Ovary (tissue), 9 donors: ENCODE measurements around the gene CDH24. TPM values are rescaled to one million over a fixed set of nuclear protein-coding genes. Genes with fewer than 3 reads are reported as not detected.

Experiments used
- DNase-seq, 5 donors: peaks; one replicate each; pipeline ENCODE4 v3.0.0-alpha.2; 2019 to 2020
- H3K27ac ChIP-seq, 2 donors: fragments of 200-600 bp; one replicate each; pipeline versions ENCODE4 v1.5.1 to v1.8.0; 2019 to 2022
- H3K27me3 ChIP-seq: fragments of 200-600 bp; one replicate; pipeline ENCODE4 v1.8.0; 2022
- H3K36me3 ChIP-seq: fragments of 200-600 bp; sonication (generic); one replicate; pipeline ENCODE4 v1.5.1; 2019
- H3K4me1 ChIP-seq: one replicate; pipeline ENCODE4 v1.8.1; 2013; ENCODE audit warnings: mild to moderate bottlenecking, moderate library complexity; ENCODE audit not compliant: insufficient read depth
- H3K4me3 ChIP-seq: fragments of 200-600 bp; sonication (generic); one replicate; pipeline ENCODE4 v1.5.1; 2017
- H3K9me3 ChIP-seq, 2 donors: fragments of 200-600 bp in 1 of 2; sonication (generic) in 1 of 2; one replicate each; pipeline versions ENCODE4 v1.5.1 to v1.8.1; 2013 to 2019; ENCODE audit warnings: mild to moderate bottlenecking in 1 of 2, moderate library complexity in 1 of 2
- EP300 ChIP-seq: sonication (generic); formaldehyde crosslinking; IDR thresholded peaks from one replicate; pipeline ENCODE4 v1.6.1; 2017; ENCODE audit warnings: antibody characterized with exemption
- POLR2A ChIP-seq: fragments of 450-650 bp; IDR thresholded peaks from one replicate; pipeline ENCODE4 v1.6.1; 2017; ENCODE audit warnings: antibody characterized with exemption, mild to moderate bottlenecking, moderate library complexity
- WGBS, 3 donors: extraction: QIAGEN DNeasy Blood & Tissue Kit in 1 of 3; methylation state at CpG; one replicate each; pipeline versions ENCODE4 v1.1.5 to v1.1.7; 2013 to 2017; 5-methylcytosine and 5-hydroxymethylcytosine counted together
- intact Hi-C, 4 donors: fragments of 100-400 bp; cut with DNase I; formaldehyde crosslinking; loops; one replicate each; pipeline versions ENCODE4 v1.11.0 to v1.15.1; 2022 to 2023
- polyA plus RNA-seq, 2 donors: library from polyadenylated mRNA; stranded (reverse); fragments of 200-250 nt in 1 of 2; fragments of 350-450 nt in 1 of 2; fragmentation: Illumina TruSeq in 1 of 2; extraction: RNeasy Lipid Tissue Mini Kit (QIAGEN cat#74804) in 1 of 2; gene quantifications; one replicate each; pipeline ENCODE4 v1.2.3, GENCODE V29; 2013 to 2014
- total RNA-seq, 7 donors: library from RNA; depleted of rRNA in 2 of 7; stranded (reverse); fragments of >200 nt in 2 of 7; fragmentation: NEBNext Ultra II Directional in 3 of 7; extraction: Animal tissue kit (Norgen Biotek cat#: 25700) in 3 of 7; gene quantifications; one replicate each; pipeline versions ENCODE4 v1.1.0 to v1.2.4, GENCODE V29; 2016 to 2023
- TF ChIP-seq, protein P1 (sequence below), 3 donors: fragments of 450-650 bp in 2 of 3; fragments of 200-600 bp in 1 of 3; IDR thresholded peaks; one replicate each; pipeline versions ENCODE4 v1.5.1 to v1.8.0; 2016 to 2022; ENCODE audit warnings: antibody characterized with exemption in 3 of 3, mild to moderate bottlenecking in 1 of 3
- donor health status: DM: no; HTN: no; CAD: no; lungs with moderate emphysema.
- donor health status: DM: no; HTN: no; CAD: no.
- donor health status: Bipolar disorder and iron deficiency.
- donor health status: DM: yes; HTN: yes; CAD: no.
- donor health status: DM: no; HTN: no; CAD: no.
- donor health status: DM: yes; HTN: yes; CAD: no.

Gene CDH24
- total and polyA plus RNA-seq, 9 donors, result 1.0 to 6.6 (median 2.3) TPM

GRCh38 chr14:23062002-23062401 lies 4.7 kb upstream of the CDH24 start:
- peak; percentile 72 to 83 (median 82) for DNase-seq
- Histone ChIP-seq H3K36me3 (peaks cover 2% of the 10 kb centered on the region), H3K9me3 (no peaks in the 10 kb centered on the region), H3K27me3 (no peaks in the 10 kb centered on the region), H3K4me1 (no peaks in the 10 kb centered on the region), H3K4me3 (no peak overlapping the region), H3K27ac (no peak overlapping the region)
- WGBS, 3 donors, result 2 to 7% (median 3%) methylated on average over 4 of the region's 4 CpGs
- intact Hi-C loops, result no loop called here
- TF ChIP-seq, protein P1, sequence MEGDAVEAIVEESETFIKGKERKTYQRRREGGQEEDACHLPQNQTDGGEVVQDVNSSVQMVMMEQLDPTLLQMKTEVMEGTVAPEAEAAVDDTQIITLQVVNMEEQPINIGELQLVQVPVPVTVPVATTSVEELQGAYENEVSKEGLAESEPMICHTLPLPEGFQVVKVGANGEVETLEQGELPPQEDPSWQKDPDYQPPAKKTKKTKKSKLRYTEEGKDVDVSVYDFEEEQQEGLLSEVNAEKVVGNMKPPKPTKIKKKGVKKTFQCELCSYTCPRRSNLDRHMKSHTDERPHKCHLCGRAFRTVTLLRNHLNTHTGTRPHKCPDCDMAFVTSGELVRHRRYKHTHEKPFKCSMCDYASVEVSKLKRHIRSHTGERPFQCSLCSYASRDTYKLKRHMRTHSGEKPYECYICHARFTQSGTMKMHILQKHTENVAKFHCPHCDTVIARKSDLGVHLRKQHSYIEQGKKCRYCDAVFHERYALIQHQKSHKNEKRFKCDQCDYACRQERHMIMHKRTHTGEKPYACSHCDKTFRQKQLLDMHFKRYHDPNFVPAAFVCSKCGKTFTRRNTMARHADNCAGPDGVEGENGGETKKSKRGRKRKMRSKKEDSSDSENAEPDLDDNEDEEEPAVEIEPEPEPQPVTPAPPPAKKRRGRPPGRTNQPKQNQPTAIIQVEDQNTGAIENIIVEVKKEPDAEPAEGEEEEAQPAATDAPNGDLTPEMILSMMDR (IDR thresholded peaks at IDR 0.05), result no peak
- no peak for TF ChIP-seq POLR2A
- no peak for TF ChIP-seq EP300

GRCh38 chr14:23060536-23061260 lies 3.4 kb upstream of the CDH24 start:
- Histone ChIP-seq H3K27ac (no peak overlapping the region), H3K36me3 (peaks cover 2% of the 10 kb centered on the region), H3K4me3 (no peak overlapping the region), H3K9me3 (no peaks in the 10 kb centered on the region), H3K4me1 (no peaks in the 10 kb centered on the region), H3K27me3 (no peaks in the 10 kb centered on the region)
- WGBS, 3 donors, result 85 to 90% (median 86%) methylated on average over 17 of the region's 17 CpGs
- DNase-seq, result peak in 2 of 5 donors; percentile 29 to 34
- TF ChIP-seq EP300 (no peak), POLR2A (no peak)
- TF ChIP-seq, protein P1 (IDR thresholded peaks at IDR 0.05), result no peak
- intact Hi-C loops, result no loop called here

DNA sequence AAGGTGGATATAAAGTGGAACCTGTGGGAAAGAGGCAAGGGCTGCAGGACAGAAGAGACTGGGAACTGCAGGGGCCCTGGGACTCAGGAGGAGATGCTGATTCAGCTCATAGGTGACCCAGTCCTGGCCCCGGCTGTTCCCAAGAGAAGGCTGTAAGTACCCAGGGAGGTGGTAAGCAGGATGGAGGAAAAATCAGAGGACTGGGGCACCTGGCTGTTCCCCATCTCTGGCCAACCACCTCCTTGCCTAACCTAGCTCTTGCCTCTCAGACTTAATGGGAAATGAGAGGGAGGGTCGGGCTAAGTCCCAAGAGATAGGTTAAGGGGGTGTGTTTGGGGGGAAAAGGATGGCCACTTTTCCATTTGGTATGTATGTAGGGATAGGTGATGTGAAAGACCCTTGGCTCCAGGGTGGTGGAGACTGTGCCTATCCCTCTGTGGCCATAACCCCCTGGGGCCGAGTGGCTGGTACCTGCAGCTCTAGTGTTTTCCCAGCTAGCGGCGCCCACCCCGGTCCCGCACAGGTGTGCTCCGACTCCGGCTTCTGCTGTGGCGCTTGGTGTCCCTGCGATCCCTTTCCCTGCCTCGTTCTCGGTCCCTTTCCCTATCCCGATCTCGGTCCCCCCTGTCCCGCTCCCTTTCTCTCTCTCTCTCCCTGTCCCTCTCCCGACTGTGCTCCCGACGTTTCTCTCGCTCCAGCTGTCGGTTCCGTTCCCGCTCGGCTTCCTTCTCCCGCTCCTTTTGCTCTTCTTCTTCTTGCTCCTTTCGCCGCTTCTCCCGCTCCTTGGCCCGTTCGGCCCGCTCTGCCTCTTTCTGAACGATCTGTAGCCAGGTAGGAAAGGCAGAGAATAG lies 1.6 kb upstream of the CDH24 start:
- WGBS, 3 donors, result 81 to 85% (median 83%) methylated on average over 32 of the region's 32 CpGs
- H3K27ac ChIP-seq, result no peak overlapping the region
- H3K4me3 ChIP-seq, result no peak overlapping the region
- H3K36me3 ChIP-seq, result peaks cover 1% of the 10 kb centered on the region
- intact Hi-C loops, result loop anchor here in 3 of 4 donors (2.0 to 5.0 kb wide), 2 partner anchors 72 to 74 kb away; no protein-coding TSS in a partner anchor
- DNase-seq, result peak in 2 of 5 donors; percentile 36 to 47
- no peak for TF ChIP-seq EP300
- TF ChIP-seq, protein P1 (IDR thresholded peaks at IDR 0.05), result no peak
- TF ChIP-seq POLR2A, result no peak
- H3K27me3 ChIP-seq, result no peaks in the 10 kb centered on the region
- no peaks in the 10 kb centered on the region for H3K9me3 ChIP-seq
- H3K4me1 ChIP-seq, result no peaks in the 10 kb centered on the region

- no peaks in the 10 kb centered on the region for H3K4me1 ChIP-seq
- DNase-seq, result peak; percentile 86 to 92 (median 90)
- intact Hi-C loops, result loop anchor here (2.0 to 5.0 kb wide), 3 partner anchors 71 to 73 kb away; no protein-coding TSS in a partner anchor
- H3K9me3 ChIP-seq, result no peaks in the 10 kb centered on the region
- no peaks in the 10 kb centered on the region for H3K27me3 ChIP-seq
- H3K4me3 ChIP-seq, result peak overlapping the region; percentile 54
- 0 to 1% (median 1%) methylated on average over 34 to 51 of the region's 51 CpGs for WGBS, 3 donors
- H3K27ac ChIP-seq, result peak overlapping the region; percentile 10 to 45
- H3K36me3 ChIP-seq, result no peaks in the 10 kb centered on the region
- TF ChIP-seq EP300, result no peak
- TF ChIP-seq, protein P1 (IDR thresholded peaks at IDR 0.05), result peak; percentile 86 to 95 (median 94)
- TF ChIP-seq POLR2A, result no peak
Observed at GRCh38 chr14:23057757-23058653, 685 bp upstream of the CDH24 start.
